ENCODE results near the gene SP110.

SP110 gene

GRCh38 chr2:230153390-230153976 is 66.3 kb downstream of the SP110 start:
- no peak overlapping the region for H3K27ac ChIP-seq
- no peak for TF ChIP-seq CTCF (conservative IDR thresholded peaks at IDR 0.05)

GRCh38 chr2:230152334-230152733 is 67.5 kb downstream of the SP110 start:
- no peak overlapping the region for H3K27ac ChIP-seq
- no peak for TF ChIP-seq CTCF (conservative IDR thresholded peaks at IDR 0.05)

- TF ChIP-seq CTCF (conservative IDR thresholded peaks at IDR 0.05), result no peak
- H3K27ac ChIP-seq, result no peak overlapping the region
Measured at GRCh38 chr2:230144355-230144754, 75.4 kb downstream of the SP110 start.

- no peak overlapping the region for H3K27ac ChIP-seq
- TF ChIP-seq CTCF (conservative IDR thresholded peaks at IDR 0.05), result no peak
Measured at GRCh38 chr2:230140667-230141066, 79.1 kb downstream of the SP110 start.

GRCh38 chr2:230137902-230138539 is 81.8 kb downstream of the SP110 start:
- H3K27ac ChIP-seq, result no peak overlapping the region
- TF ChIP-seq CTCF (conservative IDR thresholded peaks at IDR 0.05), result no peak

GRCh38 chr2:230135130-230135525 is 84.7 kb downstream of the SP110 start:
- H3K27ac ChIP-seq, result no peak overlapping the region
- TF ChIP-seq CTCF (conservative IDR thresholded peaks at IDR 0.05), result no peak

- TF ChIP-seq CTCF (conservative IDR thresholded peaks at IDR 0.05), result no peak
- no peak overlapping the region for H3K27ac ChIP-seq
Measured at GRCh38 chr2:230134496-230135129, 85.2 kb downstream of the SP110 start.

Data from VCaP (cell line).